ENCODE data around the gene FGF22.

Gene FGF22

DNA sequence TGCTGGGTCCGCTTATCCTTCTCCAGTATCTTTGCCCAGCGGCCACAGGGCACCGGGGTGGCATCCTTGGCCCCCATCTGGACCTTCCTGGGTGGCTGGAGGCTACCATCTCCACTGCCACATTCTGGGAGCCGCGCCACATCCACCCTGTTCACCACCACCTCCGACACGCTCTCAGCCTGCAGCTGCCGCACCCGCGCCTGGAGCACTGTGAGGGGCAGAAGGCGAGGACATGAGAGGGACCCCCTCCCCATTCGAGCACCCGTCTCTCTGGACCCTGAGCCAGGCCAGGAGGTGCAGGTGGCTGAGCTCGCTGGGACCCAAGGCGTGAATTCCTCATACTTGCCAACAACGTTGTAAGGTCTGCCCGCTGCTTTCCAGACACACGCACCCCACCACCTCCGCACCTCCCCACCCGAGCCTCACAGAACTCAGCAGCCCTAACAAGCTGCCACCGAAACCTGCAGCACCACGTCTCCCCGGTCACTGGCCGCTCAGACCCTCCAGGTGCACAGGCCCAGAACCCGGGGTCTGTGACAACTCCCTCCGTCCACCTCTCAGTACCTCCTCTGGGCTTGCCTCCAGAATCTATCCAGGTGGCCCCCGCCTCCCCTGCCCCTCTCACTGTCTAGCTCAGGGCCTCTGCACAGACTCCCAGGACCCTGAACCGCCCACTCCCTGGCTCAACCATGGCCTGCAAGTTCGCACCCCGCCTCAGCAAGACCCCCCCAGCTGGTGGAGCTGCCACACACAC is 9.5 kb upstream of the FGF22 start:
- TF ChIP-seq, protein P1, sequence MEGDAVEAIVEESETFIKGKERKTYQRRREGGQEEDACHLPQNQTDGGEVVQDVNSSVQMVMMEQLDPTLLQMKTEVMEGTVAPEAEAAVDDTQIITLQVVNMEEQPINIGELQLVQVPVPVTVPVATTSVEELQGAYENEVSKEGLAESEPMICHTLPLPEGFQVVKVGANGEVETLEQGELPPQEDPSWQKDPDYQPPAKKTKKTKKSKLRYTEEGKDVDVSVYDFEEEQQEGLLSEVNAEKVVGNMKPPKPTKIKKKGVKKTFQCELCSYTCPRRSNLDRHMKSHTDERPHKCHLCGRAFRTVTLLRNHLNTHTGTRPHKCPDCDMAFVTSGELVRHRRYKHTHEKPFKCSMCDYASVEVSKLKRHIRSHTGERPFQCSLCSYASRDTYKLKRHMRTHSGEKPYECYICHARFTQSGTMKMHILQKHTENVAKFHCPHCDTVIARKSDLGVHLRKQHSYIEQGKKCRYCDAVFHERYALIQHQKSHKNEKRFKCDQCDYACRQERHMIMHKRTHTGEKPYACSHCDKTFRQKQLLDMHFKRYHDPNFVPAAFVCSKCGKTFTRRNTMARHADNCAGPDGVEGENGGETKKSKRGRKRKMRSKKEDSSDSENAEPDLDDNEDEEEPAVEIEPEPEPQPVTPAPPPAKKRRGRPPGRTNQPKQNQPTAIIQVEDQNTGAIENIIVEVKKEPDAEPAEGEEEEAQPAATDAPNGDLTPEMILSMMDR (IDR thresholded peaks at IDR 0.05; ENCODE audit: borderline replicate concordance, control extremely low read depth, extremely low read depth, insufficient read depth, missing control alignments) = no peak
- in situ Hi-C loops (cut with MboI; ENCODE audit: low sequenced_read_pairs, unreplicated experiment) = no loop called here
- DNase-seq (ENCODE audit: low spot score) = no peak

DNA sequence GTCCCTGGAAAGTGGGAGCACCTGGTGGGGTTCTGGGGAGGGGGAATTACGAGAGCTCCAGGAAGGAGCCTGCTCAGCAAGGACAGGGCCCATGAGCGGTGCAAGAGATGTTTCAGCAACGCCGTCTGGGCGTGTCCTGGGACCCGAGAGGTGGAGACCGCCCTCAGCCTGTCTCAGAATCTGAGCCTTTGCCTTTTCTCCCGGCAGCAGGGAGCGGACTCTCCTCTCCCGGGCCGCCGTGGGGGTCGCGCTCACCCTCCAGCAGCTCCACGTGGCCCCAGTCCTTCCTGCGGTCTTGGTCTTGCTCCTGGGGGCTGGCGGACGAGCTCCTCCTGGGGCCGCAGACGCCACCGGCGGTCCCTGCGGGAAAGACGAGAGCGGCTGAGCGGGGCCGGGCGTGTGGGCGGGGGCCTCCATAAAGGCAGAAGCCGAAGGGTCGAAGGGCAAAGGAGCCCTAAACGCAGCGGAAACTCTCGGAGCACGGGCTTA is 7.1 kb upstream of the FGF22 start:
- TF ChIP-seq, protein P1 (IDR thresholded peaks at IDR 0.05; ENCODE audit: borderline replicate concordance, control extremely low read depth, extremely low read depth, insufficient read depth, missing control alignments) = no peak
- in situ Hi-C loops (cut with MboI; ENCODE audit: low sequenced_read_pairs, unreplicated experiment) = no loop called here
- peak; percentile 84 for DNase-seq (ENCODE audit: low spot score)

DNA sequence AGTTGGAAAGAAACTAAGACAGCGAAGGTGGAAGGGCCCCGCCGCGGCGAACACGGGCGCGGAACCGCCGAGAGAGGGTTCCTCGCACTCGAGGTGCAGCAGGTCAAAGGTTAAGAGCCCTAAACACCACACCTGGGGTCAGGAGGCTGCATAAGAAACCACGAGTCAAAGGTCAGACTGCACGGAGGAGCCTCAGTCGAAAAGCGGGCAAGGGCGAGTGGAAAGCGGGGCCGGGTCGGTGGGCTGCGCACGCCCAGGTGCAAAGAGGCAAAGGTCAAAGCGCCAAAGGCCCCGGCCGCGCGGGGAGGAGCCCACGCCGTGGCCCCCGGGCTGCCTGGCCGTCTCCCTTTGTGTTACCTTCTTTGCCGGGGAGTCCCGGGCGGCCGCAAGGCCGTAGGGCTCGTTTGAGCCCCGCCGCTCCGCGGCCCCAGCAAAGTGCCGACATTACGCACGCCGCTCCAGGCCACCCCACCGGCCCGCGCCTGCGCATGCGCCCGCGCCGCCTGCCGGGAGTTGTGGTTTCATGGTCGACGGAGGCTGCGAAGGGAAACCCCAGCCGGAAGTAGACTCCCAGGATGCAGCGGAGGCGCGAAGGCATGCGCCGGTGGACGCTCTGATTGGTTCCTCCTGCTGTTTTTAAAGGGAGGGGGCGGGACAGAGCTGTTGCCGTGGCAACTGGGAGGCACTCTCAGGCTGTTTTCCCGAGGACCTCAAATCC is 6.5 kb upstream of the FGF22 start, which contains the start of gene POLRMT:
TSS of gene POLRMT (minus strand) at position 470 of the 718 bp plus-strand sequence. CDS start at position 445, 25 bp downstream.
- peak; percentile 100 for DNase-seq (ENCODE audit: low spot score)
- in situ Hi-C loops (cut with MboI; ENCODE audit: low sequenced_read_pairs, unreplicated experiment) = no loop called here
- TF ChIP-seq, protein P1 (IDR thresholded peaks at IDR 0.05; ENCODE audit: borderline replicate concordance, control extremely low read depth, extremely low read depth, insufficient read depth, missing control alignments) = no peak

DNA sequence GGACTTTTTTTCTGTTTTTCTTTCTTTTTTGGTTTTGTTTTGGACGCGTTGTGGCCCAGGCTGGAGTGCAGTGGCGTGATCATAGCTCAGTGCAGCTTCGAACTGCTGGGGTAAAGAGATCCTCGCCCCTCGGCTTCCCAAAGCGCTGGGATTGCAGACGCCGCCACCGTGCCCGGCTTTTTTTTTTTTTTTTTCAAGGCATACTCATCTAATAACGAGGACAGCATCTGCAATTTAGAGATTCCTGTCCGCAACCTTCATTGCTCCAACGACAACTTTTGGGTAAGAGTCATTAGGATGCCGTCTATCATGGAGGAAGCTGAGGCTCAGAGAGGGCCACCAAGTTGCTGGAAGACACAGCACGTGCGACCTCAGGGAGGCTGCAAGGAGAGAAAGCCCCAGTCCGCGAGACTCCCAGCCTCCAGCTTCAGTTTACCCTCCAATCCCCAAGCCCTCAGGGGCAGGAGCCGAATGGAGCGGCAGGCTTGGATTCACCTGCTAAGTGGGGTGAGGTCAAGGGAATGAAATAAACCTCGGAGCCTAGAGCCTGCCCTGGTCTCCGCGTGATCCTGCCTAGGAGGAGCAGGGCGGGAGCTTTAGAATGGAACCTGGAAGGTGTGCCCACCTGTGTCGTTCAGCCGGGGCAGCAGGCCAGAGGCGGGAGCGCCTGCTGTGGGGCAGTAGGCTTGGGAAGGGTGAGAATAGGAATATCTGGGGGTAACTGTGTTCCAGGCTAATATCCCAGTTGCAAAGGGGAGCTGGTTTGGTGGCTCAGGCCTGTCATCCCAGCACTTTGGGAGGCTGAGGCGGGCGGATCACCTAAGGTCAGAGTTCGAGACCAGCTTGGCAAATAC is 5.7 kb upstream of the FGF22 start:
- in situ Hi-C loops (cut with MboI; ENCODE audit: low sequenced_read_pairs, unreplicated experiment) = no loop called here
- DNase-seq (ENCODE audit: low spot score) = no peak
- TF ChIP-seq, protein P1 (IDR thresholded peaks at IDR 0.05; ENCODE audit: borderline replicate concordance, control extremely low read depth, extremely low read depth, insufficient read depth, missing control alignments) = no peak

DNA sequence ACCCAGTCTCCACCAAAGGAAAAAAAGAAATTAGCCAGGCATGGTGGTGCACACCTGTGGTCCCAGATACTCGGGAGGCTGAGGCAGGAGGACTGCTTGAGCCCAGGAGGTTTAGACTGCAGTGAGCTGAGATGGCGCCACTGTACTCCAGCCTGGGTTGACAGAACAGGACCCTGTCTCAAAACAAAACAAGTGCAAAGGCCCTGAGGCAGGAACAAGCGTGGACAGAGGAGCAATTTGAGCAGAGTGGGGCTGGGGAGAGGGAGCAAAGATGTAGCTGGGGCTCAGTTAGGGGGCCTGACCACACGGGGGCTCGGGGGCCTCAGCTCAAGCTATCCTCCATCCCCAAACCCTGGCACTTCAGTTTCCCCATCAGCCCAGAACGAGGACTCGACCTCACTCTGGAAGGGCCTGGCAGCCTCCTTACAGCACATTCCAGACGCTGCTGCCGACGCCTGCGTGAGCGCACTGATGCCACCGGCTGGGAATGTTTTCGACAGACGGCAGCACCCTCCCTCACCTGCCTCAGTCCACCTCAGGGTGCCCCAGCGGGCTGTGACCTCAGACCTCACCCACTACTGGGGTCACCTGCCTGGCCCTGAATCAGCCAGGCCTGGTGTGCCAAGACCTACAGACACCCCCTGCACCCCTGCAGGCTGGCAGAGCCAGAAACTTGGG is 4.6 kb upstream of the FGF22 start:
- TF ChIP-seq, protein P1 (IDR thresholded peaks at IDR 0.05; ENCODE audit: borderline replicate concordance, control extremely low read depth, extremely low read depth, insufficient read depth, missing control alignments) = no peak
- in situ Hi-C loops (cut with MboI; ENCODE audit: low sequenced_read_pairs, unreplicated experiment) = no loop called here
- DNase-seq (ENCODE audit: low spot score) = no peak

DNA sequence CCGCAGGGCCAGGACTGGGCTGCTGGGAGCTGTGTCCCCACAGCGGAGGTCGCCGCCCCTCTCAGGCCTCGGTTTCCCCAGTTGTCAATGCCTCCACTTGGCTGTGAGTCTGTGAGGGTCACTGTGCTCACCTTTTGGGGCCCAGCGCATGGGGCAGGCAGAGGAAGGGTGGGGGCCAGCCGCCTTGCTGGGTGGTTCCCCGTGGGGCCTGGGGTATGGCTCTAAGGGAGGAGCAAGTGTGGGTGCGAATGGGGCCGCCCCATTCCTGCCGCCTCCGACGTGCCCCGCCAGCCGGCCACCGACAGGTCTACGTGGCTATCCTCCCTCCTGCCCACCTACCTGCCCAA is 800 bp upstream of the FGF22 start:
- TF ChIP-seq, protein P1 (IDR thresholded peaks at IDR 0.05; ENCODE audit: borderline replicate concordance, control extremely low read depth, extremely low read depth, insufficient read depth, missing control alignments) = no peak
- in situ Hi-C loops (cut with MboI; ENCODE audit: low sequenced_read_pairs, unreplicated experiment) = no loop called here
- no peak for DNase-seq (ENCODE audit: low spot score)
